ENCODE data around the gene SEMA4D. TPM values are rescaled to one million over a fixed set of nuclear protein-coding genes. Genes with fewer than 3 reads are reported as not detected.

Gene SEMA4D
- total and polyA plus RNA-seq, 9 of the 15 experiments (the other 6 are each of a cell fraction or from before 2014, with no cell fraction given), result 0.38 to 5.1 (median 1.8) TPM

DNA sequence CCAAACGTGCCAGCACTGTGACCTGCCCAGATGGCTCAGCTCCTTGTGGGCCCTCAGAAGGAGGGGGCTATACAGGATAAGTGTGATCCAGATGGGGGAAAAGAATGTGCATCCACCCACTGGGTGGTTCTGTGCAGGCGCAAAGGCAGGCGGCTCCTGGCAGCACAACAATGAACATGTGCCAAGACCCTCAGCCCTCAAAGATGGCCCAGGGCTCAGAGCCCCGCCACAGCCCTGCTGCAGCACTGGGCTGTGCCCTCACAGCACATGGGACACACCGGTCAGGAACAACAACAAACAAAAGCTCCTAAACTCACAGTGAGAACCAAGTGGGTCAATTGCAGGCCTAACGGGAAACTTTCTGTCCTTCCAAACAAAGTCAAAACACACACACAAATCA lies 4.7 kb downstream of the SEMA4D start:
- WGBS (ENCODE audit: insufficient coverage, low coverage, missing lambda C conversion rate), result 0% methylated on average over 6 of the region's 6 CpGs
- TF ChIP-seq, protein P1, sequence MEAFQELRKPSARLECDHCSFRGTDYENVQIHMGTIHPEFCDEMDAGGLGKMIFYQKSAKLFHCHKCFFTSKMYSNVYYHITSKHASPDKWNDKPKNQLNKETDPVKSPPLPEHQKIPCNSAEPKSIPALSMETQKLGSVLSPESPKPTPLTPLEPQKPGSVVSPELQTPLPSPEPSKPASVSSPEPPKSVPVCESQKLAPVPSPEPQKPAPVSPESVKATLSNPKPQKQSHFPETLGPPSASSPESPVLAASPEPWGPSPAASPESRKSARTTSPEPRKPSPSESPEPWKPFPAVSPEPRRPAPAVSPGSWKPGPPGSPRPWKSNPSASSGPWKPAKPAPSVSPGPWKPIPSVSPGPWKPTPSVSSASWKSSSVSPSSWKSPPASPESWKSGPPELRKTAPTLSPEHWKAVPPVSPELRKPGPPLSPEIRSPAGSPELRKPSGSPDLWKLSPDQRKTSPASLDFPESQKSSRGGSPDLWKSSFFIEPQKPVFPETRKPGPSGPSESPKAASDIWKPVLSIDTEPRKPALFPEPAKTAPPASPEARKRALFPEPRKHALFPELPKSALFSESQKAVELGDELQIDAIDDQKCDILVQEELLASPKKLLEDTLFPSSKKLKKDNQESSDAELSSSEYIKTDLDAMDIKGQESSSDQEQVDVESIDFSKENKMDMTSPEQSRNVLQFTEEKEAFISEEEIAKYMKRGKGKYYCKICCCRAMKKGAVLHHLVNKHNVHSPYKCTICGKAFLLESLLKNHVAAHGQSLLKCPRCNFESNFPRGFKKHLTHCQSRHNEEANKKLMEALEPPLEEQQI (IDR thresholded peaks at IDR 0.05), result no peak
- TF ChIP-seq, protein P2, sequence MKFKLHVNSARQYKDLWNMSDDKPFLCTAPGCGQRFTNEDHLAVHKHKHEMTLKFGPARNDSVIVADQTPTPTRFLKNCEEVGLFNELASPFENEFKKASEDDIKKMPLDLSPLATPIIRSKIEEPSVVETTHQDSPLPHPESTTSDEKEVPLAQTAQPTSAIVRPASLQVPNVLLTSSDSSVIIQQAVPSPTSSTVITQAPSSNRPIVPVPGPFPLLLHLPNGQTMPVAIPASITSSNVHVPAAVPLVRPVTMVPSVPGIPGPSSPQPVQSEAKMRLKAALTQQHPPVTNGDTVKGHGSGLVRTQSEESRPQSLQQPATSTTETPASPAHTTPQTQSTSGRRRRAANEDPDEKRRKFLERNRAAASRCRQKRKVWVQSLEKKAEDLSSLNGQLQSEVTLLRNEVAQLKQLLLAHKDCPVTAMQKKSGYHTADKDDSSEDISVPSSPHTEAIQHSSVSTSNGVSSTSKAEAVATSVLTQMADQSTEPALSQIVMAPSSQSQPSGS (CRISPR knock-in tag; IDR thresholded peaks at IDR 0.05), result no peak
- TF ChIP-seq NCOR1 (IDR thresholded peaks at IDR 0.05), result no peak
- TF ChIP-seq ZNF551 (CRISPR knock-in tag; IDR thresholded peaks at IDR 0.05), result no peak
- TF ChIP-seq, protein P3, sequence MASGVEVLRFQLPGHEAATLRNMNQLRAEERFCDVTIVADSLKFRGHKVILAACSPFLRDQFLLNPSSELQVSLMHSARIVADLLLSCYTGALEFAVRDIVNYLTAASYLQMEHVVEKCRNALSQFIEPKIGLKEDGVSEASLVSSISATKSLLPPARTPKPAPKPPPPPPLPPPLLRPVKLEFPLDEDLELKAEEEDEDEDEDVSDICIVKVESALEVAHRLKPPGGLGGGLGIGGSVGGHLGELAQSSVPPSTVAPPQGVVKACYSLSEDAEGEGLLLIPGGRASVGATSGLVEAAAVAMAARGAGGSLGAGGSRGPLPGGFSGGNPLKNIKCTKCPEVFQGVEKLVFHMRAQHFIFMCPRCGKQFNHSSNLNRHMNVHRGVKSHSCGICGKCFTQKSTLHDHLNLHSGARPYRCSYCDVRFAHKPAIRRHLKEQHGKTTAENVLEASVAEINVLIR (CRISPR knock-in tag; IDR thresholded peaks at IDR 0.05), result no peak
- TF ChIP-seq NUFIP1 (IDR thresholded peaks at IDR 0.05; ENCODE audit: partially characterized antibody), result no peak
- TF ChIP-seq FOXP1 (CRISPR knock-in tag; IDR thresholded peaks at IDR 0.05), result no peak
- no peak for TF ChIP-seq ZNF584 (CRISPR knock-in tag; IDR thresholded peaks at IDR 0.05; ENCODE audit: low read depth)
- TF ChIP-seq SRSF7 (optimal IDR thresholded peaks at IDR 0.05; ENCODE audit: low read depth, low read length), result no peak
- no peak for TF ChIP-seq PHF8 (IDR thresholded peaks at IDR 0.05; ENCODE audit: borderline replicate concordance, low read length)
- TF ChIP-seq MED1 (CRISPR knock-in tag; IDR thresholded peaks at IDR 0.05; ENCODE audit: borderline replicate concordance), result no peak
- no peak for TF ChIP-seq ZNF77 (CRISPR knock-in tag; IDR thresholded peaks at IDR 0.05)
- no peak for TF ChIP-seq BHLHE40 (IDR thresholded peaks at IDR 0.05; ENCODE audit: low read length)
- TF ChIP-seq, protein P4, sequence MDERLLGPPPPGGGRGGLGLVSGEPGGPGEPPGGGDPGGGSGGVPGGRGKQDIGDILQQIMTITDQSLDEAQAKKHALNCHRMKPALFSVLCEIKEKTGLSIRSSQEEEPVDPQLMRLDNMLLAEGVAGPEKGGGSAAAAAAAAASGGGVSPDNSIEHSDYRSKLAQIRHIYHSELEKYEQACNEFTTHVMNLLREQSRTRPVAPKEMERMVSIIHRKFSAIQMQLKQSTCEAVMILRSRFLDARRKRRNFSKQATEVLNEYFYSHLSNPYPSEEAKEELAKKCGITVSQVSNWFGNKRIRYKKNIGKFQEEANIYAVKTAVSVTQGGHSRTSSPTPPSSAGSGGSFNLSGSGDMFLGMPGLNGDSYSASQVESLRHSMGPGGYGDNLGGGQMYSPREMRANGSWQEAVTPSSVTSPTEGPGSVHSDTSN (CRISPR knock-in tag; IDR thresholded peaks at IDR 0.05; ENCODE audit: low read depth), result no peak
- TF ChIP-seq, protein P4 (tag; conservative IDR thresholded peaks at IDR 0.05; ENCODE audit: low read depth), result no peak
- TF ChIP-seq RBM17 (IDR thresholded peaks at IDR 0.05; ENCODE audit: borderline replicate concordance, low read depth, low read length), result no peak

More for the DNA sequence above, 4.7 kb downstream of the SEMA4D start:
- Histone ChIP-seq H3K4me2 (ENCODE audit: insufficient read depth, low read length) (no peak overlapping the region), H3K9me3 (replicated peaks; ENCODE audit: control insufficient read depth, insufficient read depth, low read depth, low read length) (no peaks in the 10 kb centered on the region), H3K79me2 (ENCODE audit: control insufficient read depth, insufficient read depth, low read length) (no peaks in the 10 kb centered on the region), H3K27ac (ENCODE audit: extremely low read depth, low read depth, low read length) (no peak overlapping the region), H3K9me1 (ENCODE audit: control insufficient read depth, insufficient read depth, low read length) (no peaks in the 10 kb centered on the region), H3K27me3 (ENCODE audit: control insufficient read depth in 2 of 2, insufficient read depth in 2 of 2, low read length in 2 of 2) (peaks cover 0 to 39% of the 10 kb centered on the region in 2 experiments; a peak in 3 of 5 replicates), H3K4me1 (replicated peaks in 1 of 2; ENCODE audit: control insufficient read depth in 2 of 2, insufficient read depth in 2 of 2, low read length in 2 of 2) (peaks cover 0 to 7% of the 10 kb centered on the region in 2 experiments; a peak in 1 of 5 replicates), H3K36me3 (ENCODE audit: control insufficient read depth, insufficient read depth, low read length) (no peaks in the 10 kb centered on the region), H4K20me1 (replicated peaks; ENCODE audit: control insufficient read depth, insufficient read depth, low read length) (no peaks in the 10 kb centered on the region), H2AFZ (ENCODE audit: low read depth, low read length) (no peak overlapping the region), H3K4me3 (no peak overlapping the region), H3K9ac (ENCODE audit: insufficient read depth in 1 of 2, low read depth in 2 of 2, low read length in 2 of 2) (no peak overlapping the region)
- CTCF ChIA-PET (ENCODE audit: low intra/inter-chr PET ratio), result no interaction called here
- no peak for ATAC-seq
- intact Hi-C loops (cut with micrococcal nuclease), result no loop called here
- no TSS peak for BruUV-seq (replicated peaks)
- POLR2A ChIA-PET, result no interaction called here
- FAIRE-seq, result no peak
- no peak for DNase-seq (ENCODE audit: extremely low read depth in 1 of 4, low spot score in 3 of 4)
- in situ Hi-C loops (cut with MboI), result no loop called here

Measured in K562 (cell line).